AG09309 (cell line): Measurements from ENCODE around the gene MAPK1.
"Not testable (repeated sequence)": the region's sequence is repeated elsewhere in the genome, so short reads cannot be mapped to it uniquely, and the experiment has no call there.

Experiments used
- DNase-seq: peaks from one replicate; pipeline ENCODE4 v3.0.0-alpha.2; 2010; ENCODE audit warnings: low read depth
- H3K4me3 ChIP-seq: 2 replicates; pipeline ENCODE4 v1.5.1; 2011; ENCODE audit warnings: mild to moderate bottlenecking, low read depth, low read length, moderate library complexity; ENCODE audit not compliant: control insufficient read depth
- TF ChIP-seq, protein P1 (sequence below): IDR thresholded peaks from 2 replicates; pipeline ENCODE4 v1.5.1; 2011; ENCODE audit warnings: mild to moderate bottlenecking, low read depth, low read length, inconsistent platforms; ENCODE audit not compliant: insufficient read depth, control insufficient read depth; ENCODE audit errors: missing control alignments

Gene MAPK1

DNA sequence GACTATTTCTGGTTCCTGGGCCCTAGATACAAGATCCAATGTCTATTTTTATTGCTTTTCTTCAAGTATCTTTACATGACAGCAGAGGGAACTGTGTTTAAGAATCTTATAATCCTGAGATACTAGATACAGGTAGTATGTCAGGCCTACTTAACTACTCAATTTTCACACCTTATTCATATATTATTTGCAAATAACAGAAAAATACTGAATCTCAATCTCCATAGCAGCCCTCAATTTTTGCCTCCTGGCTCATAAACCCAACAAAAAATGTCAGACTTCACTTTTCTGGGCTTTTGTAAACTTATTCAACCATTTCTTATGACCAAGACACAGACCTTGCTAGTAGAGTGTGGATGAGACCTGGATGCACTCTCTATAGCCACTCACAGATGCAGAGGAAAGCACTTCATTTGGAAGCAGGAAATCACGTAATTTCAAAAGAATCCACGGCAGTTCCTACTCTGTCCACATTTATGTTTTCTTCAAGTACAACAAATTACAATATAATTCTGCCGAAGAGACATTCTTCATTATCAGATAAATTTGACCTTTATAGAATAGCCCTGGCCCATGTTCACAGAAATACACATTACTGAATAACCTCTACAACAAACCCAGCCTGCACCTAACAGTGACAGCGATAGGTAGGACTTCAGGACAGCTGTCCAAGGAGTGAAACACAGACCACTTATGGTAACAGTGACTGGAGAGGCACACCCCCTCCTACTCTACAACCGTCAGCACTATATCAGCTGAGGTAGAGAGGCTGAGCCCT, 69.8 kb downstream of the MAPK1 start:
- TF ChIP-seq, protein P1, sequence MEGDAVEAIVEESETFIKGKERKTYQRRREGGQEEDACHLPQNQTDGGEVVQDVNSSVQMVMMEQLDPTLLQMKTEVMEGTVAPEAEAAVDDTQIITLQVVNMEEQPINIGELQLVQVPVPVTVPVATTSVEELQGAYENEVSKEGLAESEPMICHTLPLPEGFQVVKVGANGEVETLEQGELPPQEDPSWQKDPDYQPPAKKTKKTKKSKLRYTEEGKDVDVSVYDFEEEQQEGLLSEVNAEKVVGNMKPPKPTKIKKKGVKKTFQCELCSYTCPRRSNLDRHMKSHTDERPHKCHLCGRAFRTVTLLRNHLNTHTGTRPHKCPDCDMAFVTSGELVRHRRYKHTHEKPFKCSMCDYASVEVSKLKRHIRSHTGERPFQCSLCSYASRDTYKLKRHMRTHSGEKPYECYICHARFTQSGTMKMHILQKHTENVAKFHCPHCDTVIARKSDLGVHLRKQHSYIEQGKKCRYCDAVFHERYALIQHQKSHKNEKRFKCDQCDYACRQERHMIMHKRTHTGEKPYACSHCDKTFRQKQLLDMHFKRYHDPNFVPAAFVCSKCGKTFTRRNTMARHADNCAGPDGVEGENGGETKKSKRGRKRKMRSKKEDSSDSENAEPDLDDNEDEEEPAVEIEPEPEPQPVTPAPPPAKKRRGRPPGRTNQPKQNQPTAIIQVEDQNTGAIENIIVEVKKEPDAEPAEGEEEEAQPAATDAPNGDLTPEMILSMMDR, result no peak
- DNase-seq, result no peak
- no peak overlapping the region for H3K4me3 ChIP-seq

DNA sequence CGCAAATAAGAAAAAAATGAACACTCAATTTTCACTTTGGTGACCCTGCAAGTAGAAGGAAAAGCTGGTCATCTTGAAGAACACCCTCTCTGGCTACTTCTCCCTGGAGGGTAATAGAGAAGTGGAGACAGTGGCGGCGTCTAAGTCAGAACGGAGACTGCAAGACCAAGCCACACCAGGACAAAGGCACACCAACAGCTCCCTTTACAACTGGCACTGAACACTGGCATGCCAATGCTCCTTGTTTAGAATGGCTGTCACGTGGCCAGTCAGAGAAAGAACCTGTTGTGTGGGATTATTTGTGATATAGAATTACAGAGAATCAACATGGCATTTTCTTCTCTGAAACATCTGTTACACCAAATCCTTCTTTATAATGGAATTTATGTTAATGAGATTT, 70.6 kb downstream of the MAPK1 start:
- DNase-seq, result no peak
- H3K4me3 ChIP-seq, result no peak overlapping the region
- TF ChIP-seq, protein P1, result no peak

DNA sequence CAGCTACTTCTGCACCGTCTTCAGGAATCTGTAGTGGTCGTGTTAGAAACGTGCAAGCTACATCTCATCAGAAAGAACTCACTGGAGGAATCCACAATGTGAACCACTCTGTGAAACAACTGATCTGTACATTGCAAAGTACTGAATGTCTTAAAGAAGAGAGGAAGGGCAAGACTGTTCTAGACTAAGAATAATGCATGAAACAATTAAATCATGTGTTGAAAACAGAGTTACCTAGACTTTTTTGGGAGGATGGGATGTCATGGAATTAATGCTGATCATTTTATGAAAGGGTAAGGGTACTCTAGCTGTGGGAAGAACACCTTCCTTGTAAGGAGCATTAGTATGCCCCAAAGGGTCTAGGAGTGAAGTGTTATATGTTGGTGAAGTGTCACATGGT, 71.2 kb downstream of the MAPK1 start:
- TF ChIP-seq, protein P1, result no peak
- DNase-seq, result no peak
- H3K4me3 ChIP-seq, result no peak overlapping the region

DNA sequence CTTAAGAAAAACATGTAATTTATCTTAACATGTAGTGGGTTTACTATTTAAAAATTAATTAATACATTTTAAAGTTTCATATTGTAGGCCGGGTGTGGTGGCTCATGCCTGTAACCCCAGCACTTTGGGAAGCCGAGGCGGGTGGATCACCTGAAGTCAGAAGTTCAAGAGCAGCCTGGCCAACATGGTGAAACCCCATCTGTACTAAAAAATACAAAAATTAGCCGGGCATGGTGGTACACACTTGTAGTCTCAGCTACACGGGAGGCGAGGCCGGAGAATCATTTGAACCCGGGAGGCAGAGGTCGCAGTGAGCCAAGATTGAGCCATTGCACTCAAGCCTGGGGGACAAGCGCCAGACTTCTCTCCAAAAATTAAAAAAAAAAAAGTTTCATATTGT, 73.7 kb downstream of the MAPK1 start:
- not testable (repeated sequence) for H3K4me3 ChIP-seq, DNase-seq

DNA sequence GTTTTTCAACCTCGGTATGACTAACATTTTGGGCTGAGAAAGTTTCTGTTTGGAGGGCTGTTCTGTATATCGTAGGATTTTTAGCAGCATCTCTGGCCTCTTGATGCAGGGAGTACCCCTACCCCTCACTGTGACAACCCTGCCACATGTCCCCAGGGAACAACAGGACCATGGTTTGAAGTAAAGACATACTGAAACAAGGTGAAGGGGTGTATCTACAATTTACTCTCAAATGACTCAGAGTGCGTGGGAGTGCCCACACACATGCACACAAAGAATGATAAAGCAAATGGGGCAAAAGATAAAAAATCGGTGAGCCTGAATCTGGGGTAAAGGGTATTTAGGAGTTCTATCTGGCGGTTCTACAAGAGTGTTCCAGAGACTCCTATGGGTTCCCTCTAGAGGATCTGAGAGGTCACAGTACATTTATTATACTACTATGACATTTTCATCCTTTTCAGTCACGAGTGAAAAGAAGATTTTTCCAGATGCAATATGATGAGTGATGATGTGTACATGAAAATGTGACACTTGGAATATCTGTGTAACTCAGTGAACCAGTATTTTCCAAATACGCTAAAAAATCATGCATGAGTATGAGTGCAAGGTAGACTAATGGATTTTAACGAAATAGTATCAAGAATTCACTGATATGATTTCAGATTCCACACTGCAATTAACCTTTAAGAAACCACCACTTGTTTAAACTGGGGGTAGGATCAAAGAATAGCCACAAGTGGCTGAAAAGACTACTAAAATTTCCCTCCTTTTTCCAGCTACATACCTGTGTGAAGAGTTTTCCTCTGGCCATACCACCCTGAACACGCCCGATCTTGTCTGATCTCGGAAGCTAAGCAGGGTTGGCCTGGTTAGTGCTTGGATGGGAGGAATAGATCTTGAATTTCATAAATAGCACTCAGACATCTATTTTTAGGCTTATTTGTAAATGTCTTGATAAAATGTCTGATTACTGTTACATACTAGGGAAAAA, 75.5 kb downstream of the MAPK1 start:
- DNase-seq, result no peak
- TF ChIP-seq, protein P1, result no peak

DNA sequence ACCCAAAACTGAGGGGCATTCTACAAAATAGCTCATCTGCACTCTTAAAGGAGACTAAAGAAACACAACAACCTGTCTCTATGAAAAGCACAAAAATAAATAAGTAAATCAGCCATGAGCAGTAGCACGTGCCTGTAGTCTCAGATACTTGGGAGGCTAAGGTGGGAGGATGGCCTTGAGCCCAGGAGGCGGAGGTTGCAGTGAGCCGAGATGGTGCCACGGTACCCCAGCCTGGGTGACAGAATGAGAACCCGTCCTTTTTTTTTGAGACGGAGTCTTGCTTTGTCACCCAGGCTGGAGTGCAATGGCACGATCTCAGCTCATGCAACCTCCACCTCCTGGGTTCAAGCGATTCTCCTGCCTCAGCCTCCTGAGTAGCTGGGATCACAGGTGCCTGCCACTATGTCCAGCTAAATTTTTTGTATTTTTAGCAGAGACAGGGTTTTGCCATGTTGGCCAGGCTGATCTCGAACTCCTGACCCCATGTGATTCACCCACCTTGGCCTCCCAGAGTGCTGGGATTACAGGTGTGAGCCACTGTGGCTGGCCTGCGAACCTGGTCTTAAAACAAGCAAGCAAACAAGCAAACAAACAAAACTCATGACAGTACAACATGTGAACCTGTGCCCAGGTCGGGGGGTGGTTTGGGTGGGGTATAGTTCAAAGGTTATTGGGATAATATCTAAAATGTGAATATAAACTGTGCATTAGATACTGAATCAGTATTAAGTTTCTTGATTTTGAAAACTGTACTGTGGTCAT, 76.4 kb downstream of the MAPK1 start:
- not testable (repeated sequence) for DNase-seq, H3K4me3 ChIP-seq

More for the DNA sequence above, 75.5 kb downstream of the MAPK1 start:
- H3K4me3 ChIP-seq, result no peak overlapping the region

DNA sequence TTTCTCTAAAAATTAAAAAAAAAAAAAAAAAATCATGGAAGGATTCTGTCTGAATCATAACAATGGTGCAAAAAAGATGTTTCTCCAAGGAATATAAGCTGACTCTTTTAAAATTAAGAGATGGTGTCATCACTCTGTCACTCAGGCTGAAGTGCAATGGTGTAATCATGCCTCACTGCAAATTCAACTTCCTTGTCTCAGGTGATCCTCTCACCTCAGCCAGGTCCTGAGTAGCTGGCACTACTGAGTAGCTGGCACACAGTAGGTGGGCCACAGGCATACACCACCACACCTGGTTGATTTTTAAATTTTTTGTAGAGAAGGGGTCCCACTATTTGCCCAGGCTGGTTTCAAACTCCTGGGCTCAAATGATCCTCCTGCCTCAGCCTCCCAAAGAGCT, 77.1 kb downstream of the MAPK1 start:
- TF ChIP-seq, protein P1, result no peak
- no peak for DNase-seq
- H3K4me3 ChIP-seq, result no peak overlapping the region

DNA sequence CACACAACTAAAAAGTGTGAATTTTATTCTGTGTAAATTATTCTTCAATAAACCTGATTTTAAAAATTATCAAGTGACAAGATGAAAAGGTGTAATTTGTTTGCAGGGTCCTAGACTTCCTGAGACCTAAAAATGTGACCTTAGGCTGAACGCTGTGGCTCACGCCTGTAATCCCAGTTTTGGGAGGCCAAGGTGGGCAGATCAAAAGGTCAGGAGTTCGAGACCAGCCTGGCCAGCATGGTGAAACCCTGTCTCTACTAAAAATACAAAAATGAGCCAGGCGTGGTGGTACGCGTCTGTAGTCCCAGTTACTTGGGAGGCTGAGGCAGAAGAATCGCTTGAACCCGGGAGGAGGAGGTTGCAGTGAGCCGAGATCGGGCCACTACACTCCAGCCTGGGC, 79.9 kb downstream of the MAPK1 start:
- H3K4me3 ChIP-seq, DNase-seq: not testable (repeated sequence)
